SK-N-DZ (cell line): Measurements from ENCODE around the gene BMP6.

Experiments used
- DNase-seq: peaks from one replicate; pipeline ENCODE4 v3.0.0-alpha.2; 2015; ENCODE audit warnings: low spot score

The BMP6 gene

GRCh38 chr6:7922596-7922995 lies 196.7 kb downstream of the BMP6 start:
- no peak for DNase-seq

- no peak for DNase-seq
Measured at GRCh38 chr6:7924867-7925266, 199.0 kb downstream of the BMP6 start.
